ENCODE data around the gene MITD1.
"Not testable (repeated sequence)": the region's sequence is repeated elsewhere in the genome, so short reads cannot be mapped to it uniquely, and the experiment has no call there.

MITD1 gene

DNA sequence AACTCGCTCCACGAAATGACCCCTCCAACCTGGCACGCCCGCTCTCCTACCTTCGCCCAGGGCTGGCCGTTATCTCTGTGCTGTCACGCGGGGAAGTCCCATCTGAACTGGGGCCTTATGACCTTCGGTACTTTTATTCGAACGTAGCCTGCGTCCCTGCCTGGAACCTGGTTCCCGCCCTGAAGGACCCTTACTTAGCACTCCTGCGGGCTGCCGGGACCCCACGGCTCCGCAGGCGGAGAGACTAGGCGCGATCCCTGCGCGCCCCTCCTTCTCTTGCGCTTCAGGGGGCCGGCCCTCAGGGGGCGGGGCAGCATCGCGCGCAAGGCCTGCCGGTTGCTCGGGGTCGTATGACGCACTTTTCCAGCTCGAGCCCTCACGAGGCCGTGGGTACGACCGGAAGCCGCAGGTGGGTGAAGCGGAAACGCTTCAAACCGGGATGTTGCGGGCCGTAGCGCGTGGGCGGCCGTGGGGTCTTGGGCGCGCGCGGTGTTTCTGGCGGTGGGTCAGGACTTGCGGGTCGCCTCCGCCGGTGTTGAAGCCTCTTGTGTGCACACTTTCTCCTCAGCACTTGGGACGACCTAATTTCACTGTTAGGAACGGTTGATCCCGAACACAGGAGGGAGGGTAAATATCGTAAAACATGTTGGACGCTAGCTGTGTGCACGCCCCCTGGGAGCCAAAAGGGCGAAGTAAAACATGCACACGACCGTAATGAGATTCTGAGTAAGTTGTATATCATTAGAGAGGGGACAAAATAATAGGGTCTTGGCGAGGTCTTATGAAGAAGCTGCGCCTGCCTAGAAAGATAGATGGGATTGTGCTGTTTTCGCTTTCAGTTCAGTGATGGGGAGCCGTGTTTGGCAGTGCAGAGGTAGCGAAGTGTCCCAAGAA, 26.0 kb downstream of the MITD1 start, which contains the start of the genes LIPT1 and TSGA10:
LIPT1 (plus strand) TSS at position 325 of the 894 bp plus-strand sequence. CDS start 6,991 bp downstream, outside the sequence.
TSGA10 (minus strand) TSS at position 300 of the 894 bp plus-strand sequence. CDS start 45,503 bp downstream, outside the sequence.
- peak; percentile 90 to 92 for DNase-seq (ENCODE audit: low read depth in 2 of 2)

DNA sequence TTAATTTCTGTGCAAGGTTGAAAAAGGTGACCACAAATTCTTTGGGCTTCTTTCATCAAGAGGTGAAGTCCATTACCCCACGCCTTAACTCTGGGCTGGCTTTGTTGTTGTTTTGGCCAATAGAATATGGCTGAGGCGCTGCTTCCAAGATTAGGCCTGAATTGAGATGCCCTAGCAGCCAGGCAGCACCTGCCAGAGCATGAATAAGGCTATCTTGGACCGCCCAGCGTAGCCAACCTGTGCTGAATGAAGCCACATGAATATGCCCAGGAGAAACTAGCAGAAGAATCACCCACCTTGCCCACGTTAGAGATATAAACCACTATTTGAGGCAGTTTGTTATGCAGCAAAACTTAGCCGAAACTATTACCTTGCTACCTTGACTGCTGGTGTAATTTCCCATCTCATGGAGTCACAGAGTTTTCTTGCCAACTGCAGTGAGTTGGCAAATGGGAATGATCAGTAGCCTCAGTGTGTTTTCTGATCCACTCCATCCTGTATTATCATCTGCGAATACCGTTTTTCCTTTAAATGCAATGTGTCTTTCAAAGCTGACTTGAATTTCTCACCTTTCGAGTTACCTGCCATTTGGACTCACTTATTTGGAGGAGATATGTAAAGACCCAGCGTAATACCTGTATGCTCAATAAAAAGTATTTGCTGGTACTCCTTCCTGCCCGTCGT, 26.8 kb downstream of the MITD1 start:
- DNase-seq (ENCODE audit: low read depth in 2 of 2): no peak

DNA sequence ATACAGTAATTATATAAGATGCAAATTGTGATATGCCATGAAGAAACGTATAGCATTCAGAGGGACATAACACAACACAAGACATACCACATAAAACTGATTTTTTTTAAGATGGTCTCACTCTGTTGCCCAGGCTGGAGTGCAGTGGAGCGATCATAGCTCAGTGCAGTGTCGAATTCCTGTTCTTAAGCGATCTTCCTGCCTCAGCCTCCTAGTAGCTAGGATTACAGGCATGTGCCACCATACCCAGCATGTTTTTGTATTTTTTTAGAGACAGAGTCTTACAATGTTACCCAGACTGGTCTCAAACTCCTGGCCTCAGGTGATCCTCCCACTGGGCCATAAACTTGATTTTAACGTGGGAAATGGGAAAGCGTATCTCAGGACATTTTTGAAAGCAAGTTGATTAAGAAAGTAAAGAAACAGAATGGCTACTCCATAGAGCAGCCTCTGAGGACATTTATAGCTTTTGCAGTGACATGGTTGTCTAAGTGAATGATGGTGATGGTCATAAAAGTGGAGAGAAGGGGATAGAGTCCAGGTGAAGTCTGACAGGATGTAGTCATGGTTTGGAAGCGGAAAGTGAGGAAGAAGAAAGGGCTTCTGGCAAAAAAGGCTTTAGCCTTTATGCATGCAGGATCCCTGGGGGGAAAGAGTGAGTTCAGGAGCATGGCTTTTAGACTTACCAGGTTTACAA, 28.5 kb downstream of the MITD1 start:
- no peak for DNase-seq (ENCODE audit: low read depth in 2 of 2)

DNA sequence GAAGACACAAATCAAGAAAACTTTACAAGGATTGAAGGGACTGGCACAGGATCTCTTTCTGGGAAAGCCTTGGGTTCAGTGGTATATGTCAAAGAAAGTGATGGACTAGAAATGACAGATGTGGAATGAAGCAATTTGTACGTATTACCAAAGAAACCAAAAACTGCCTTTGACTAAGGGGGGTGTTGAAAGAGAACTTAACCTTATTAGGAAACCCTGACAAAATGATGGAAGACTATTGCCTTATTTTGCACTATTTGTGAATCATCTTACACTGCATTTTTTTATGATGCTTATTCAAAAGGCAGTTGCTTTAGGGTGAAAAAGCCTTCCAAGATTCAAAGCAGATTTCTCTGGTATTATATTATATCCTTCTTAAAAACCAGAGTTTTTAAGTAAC, 30.2 kb downstream of the MITD1 start:
- DNase-seq (ENCODE audit: low read depth in 2 of 2): no peak

DNA sequence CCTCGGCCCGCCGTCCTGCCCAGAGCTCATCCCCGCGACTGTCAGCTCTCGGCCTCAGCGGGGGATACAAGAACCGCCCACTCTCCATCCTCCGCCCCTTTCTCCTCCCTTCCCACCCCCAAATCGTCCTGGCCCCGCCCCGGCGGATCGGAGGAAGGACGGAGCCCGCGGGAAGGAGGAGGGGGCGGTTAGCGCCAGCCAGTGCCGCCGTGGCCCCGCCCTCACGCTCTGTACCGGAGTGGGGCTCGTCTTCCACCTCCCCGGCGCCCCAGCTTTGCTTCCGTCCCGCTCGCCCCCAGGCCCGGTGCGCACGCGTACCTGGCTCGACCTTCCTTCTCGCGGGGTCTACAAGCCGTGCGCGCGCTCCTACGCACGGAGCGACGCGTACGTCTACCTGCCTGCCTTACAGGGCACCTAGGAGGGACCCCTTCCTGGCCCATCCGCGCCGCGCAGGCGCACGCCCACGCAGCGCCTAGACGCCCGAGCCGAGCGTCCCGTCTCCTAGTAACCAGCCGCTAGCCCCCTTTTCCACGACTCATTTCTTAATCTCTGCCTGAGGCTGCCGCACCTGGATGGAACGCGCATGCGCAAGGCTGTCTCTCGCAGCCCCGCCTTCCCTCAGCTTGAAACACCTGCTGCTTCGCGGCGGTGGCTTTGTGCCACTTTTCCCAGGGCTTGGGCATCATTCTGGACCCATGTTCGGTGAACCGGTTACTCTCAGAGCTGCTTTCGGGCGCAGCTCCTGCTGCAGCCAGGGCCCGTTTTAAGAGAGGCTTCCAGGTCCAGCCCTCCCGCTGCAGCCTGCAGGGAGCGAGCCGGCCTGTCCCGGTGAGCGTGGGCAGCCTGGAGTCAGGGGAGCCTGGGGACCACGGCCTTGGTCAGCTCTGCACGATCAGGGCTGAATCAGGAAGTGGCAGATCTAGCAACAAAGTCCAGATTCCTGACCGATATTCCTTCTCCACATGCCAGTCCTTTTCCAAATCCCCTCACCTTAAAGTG, 39.4 kb downstream of the MITD1 start, which contains the start of gene C2orf15:
C2orf15 (plus strand) TSS at position 598 of the 999 bp plus-strand sequence. CDS start 8,852 bp downstream, outside the sequence.
- peak; percentile 94 to 97 for DNase-seq (ENCODE audit: low read depth in 2 of 2)

DNA sequence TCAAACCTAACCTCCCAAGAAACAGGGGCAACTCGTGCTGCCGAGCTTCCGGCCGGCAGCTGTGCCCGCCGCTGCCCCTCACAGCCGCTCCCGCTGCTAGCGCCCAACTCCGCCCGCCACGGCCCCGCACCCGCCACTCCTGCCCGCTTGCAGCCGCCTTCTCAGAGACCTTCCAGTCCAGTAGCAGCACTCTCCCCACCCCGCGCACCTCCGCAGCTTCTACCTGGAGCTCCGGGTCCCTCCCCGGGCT, 40.1 kb downstream of the MITD1 start:
- DNase-seq (ENCODE audit: low read depth in 2 of 2): no peak

DNA sequence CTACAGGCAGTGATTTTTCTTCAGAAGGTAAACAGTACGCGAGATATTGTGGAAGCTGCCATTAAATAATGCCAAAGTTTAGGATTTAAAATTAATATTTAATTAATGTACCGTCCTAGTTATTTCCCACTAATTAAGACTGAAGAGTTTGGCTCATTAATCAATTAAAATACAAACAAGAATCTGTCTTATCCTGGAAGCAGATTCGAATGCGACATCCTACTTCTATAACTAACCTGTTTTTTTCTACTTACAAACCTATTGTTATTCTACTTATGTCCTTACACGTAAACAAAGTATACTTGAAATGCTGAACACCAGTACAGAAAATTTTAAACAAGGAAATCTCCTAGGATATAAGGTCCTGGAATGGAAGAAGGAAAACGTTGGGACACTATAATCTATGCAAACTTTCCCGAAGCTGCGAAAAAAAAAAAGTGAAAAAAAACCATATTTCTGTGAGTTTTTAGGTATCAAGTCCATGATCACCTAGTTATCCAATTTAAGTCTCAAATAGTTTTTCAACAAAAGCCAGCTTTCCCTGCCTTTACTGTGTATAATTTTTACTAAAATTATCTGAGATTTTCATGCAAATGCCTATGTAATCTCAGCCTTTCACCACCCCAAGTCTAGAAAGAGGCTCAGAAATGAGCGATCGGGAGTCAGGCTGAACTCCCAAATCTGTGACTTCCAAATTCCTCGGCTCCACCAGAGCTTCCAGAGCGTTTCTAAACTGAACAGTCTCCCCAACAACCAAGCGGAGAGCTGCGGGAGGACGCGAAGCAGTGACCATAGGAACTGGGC, 40.6 kb downstream of the MITD1 start:
- DNase-seq (ENCODE audit: low read depth in 2 of 2): no peak

DNA sequence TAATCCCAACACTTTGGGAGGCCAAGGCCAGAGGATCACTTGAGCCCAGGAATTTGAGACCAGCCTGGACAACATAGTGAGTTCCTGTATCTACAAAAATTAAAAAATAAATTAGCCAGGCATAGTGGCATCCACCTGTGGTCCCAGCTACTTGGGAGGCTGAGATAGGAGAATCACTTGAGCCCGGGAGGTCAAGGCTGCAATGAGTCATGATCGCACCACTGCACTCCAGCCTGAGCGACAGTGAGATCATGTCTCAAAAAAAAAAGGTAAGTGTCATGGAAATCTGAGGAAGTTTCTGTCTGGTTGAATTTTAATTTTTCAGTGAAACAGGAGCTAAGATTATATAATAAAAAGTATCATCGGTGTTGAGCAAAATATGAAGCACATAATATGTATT, 41.9 kb downstream of the MITD1 start:
- DNase-seq (ENCODE audit: low read depth in 2 of 2): no peak

DNA sequence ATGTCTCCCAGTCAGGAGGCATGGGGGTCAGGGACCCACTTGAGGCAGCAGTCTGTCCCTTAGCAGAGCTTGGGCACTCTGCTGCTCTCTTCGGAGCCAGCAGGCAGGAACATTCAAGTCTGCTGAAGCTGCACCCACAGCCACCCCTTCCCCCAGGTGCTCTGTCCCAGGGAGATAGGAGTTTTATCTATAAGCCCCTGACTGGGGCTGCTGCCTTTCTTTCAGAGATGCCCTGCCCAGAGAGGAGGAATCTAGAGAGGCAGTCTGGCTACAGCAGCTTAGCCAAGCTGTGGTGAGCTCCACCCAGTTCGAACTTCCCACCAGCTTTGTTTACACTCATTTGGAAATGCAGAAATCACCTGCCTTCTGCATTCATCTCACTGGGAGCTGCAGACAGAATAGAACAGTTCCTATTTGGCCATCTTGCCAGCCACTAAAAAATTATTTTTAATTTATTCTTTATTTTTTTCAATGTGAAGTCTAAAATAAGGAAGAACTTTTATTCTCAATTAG, 45.8 kb downstream of the MITD1 start:
- DNase-seq (ENCODE audit: low read depth in 2 of 2): not testable (repeated sequence)

DNA sequence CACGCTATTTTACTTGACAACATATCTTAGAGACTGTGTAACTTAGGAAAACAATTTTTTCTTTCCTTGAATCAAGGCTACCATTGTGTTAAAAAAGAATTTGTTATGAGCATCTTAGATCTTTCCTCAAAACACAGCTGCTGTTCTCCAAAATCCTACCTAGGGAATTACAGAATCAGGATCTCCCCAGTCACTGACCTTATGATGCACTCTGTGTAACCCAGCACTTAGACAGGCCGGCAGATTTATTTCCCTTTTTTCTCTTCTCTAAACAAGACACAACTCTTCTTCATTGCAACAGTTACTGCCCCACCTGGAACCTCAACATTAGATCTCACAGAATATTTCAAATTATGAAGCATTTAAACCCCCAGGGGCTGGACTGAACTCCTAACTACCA, 52.9 kb downstream of the MITD1 start:
- no peak for DNase-seq (ENCODE audit: low read depth in 2 of 2)

Measured in stimulated activated CD8-positive, alpha-beta memory T cell treated with anti-CD3 and anti-CD28 coated beads, Interleukin-15, amount 100 ng/mL, for 48 hours (primary cell).